NCI-H774 (cell line): ENCODE results near the gene QKI.
"Not testable (repeated sequence)": the region's sequence is repeated elsewhere in the genome, so short reads cannot be mapped to it uniquely, and the experiment has no call there.

Experiments
- DNase-seq: peaks from one replicate; lab custom pipeline; 2025; lab: John Stamatoyannopoulos, UW

Gene QKI

DNA sequence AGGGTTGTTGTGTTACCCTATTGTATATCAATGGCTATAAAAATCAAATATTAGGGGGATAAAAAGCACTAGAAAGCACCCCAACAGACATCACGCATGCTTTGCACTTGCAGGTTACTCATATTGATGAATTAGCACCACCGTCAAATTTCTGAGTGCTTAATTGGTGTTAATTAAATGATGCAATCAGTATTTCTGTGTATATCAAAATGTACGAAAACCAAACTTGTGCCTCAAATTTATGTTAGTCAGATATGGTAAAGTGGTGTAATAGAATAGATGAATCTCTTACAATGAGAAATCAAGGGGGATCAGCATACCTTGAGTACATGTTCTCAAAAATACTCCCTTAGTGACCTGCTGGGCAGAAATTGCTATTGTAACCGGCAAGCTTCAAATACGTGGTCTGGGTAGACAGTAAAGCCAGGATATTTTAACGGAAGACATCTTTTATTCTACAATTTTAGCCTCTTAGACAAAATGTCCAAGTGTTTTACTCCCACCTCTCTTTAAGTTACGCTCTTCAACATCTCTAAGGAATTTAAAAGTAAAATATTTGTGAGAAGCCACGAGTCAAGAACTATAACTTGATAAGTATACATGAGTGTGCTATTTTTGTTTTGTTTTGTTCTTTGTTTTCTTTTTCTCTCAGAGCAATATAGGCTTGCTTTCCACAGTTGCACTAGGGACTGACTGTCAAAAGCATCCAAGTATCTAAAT is 166.0 kb downstream of the QKI start:
- no peak for DNase-seq

DNA sequence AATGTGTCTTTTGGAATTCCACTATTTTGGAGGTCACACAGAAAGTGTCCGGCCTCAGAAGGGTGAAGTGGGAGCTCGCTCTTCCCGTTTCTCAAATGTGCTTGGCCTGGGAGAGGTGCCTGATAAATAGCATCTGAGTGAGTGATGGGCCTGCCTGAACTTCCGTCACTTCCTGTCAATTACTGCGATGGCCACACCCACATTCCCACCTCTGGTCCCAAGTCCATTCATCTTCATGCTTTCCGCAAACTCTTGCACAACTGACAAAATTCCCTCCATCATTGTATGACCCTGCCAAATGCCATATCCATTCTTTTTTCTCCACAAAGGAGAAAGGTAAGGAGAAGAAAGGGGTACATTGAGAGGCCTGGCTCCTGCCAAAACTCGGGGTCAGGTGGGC is 169.0 kb downstream of the QKI start:
- DNase-seq: no peak

DNA sequence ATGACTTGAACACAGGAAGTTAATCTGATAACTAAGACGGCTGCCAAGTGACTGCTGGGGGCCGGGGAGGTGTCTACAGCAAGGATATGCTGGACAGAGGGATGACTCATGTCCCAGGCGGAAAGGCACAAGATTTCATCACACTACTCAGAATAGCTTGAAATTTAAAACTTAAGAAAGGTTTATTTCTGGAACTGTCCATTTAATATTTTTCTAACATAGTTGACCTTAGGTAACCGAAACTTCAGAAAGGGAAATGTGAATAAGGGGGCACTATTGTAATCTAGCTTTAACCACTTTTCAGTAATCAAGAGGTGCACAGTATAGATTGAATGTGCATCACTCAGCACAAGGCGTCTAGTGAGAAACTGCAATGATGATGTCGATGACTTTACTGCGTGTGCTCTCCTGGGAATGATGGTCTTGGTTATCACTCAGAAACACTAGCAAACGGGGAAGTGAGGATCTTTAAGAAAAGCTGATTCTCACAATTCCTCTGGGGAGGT is 171.5 kb downstream of the QKI start:
- no peak for DNase-seq

DNA sequence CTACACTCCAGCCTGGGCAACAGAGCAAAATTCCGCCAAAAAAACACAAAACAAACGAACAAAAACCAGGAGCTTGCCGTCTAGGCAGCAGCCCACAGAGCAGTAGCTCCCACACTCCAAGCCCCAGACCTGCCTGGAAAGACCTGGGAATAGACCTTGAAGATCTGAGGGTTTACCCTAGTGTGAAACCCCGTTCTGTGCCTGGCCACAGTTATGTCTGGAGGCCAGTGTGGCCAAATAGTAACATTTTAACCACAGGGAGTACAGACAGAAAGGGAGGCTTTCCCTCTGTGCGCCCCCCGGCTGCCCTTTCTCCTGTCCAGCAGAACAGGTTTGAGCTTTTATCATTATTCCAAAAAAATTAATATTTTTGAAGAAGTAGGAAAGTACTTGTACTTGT is 172.4 kb downstream of the QKI start:
- DNase-seq: no peak

DNA sequence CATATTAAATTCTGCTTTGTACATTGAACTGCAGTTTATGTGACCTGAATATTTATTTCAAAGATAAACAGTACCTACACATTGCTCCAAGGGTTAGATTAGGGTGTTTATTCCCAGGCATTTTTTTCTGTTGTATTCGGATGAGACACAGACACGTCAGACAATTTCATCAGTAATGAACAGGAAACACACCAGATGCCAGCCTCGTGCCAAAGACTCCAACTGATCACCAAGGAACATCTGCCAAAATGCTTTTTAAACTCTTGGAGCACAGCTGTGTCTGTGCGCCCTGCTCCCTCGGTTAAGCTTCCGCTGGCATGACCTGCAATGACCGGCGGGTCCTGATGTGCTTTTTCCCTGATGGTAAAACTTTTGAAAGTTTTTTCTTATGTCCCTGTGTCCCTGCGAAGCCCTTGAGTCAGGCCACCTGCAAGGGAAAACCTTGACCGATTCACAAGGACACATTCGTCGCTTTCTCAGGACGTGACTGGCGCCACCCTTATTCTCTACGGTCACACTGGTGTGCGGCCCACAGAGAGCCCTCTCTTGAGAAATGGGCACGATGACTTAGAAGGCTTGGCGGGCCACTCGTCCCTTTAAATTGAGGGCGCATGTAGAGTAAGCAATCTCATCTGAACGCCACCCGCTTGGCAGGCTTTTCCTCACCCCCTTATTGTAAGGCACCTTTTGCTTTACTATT is 173.9 kb downstream of the QKI start:
- DNase-seq: no peak

DNA sequence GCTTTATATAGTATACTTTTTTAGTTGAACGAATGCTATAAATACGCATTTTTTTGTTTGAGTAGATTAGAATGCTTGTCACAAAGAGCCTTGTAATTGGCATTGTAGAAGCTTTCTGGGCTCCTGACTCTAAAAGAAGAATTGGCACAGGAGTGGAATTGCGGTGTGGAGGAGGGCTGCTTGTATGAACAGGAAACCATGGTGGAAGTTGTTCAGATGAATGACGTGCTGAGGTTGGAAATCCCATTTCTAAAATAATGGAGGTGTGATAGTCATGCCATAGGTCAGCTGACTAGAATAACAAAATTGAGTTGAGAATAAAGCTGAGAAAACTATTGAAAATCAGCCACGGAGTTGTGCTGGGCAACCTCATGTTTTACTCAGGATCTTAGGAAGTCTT is 174.9 kb downstream of the QKI start:
- no peak for DNase-seq

DNA sequence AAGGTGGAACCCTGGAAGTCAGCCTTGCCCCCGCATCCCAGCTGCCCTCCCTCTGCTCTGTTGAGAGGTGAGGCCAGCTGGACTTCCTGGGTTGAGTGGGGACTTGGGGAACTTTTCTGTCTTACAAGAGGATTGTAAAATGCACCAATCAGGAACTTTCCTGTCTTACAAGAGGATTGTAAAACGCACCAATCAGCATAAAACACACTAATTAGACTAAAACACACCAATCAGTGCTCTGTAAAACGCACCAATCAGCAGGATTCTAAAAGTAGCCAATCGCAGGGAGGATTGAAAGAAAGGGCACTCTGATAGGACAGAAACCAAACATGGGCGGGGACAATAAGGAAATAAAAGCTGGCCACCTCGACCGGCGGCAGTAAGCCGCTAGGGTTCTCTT is 175.6 kb downstream of the QKI start:
- not testable (repeated sequence) for DNase-seq

DNA sequence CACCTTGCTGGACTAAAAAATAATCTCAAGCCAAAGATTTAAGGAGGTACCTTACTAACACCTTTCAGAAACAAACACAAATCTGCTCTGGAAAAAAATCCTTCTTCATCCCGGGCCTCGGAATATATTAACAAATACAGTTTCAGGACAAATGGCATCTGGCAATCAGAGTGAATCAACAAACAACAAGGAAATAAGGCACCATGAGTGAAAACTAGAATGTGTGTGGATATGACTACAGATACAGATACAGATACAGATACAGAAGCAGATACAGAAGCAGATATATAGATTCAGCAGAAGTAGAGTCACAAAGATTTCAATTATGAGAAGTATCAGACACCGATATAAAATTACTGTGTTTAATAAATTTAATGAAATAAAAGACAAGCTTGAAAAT is 178.4 kb downstream of the QKI start:
- DNase-seq: no peak

DNA sequence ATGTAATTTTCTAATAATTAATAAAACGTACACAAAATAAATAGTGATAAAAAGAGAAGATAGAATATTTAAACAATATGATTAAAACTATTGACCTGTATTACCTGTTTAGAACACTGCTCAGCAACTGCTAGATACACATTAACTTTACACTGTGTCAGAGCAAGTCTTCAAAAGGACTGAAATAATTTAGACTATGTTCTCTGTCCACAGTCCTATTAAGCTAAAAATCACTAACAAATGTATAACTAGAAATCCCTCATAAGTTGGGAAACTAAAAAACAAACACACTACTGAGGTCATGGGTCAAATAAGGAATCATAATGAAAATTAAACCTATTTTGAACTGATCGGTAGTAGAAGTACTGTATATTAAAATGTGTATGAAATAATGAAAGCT is 181.7 kb downstream of the QKI start:
- no peak for DNase-seq

DNA sequence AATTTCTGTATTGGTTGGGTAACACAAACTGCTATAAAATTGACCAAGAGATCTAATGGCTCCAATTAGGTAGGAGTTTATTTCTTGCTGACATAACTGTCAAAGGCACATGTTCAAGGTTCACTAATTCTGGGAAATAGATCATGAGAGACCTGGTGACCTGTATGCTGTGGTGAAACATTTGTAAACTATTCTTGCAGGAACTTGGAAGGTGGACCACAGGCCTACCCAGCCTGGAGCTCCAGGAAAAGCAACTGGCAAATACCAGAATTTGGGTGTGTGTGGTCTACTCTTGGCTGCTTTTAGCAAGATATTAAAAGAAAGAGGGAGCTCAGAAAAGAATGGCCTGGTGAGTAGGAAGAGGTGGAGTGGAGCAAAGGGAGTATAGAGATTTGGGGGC is 184.6 kb downstream of the QKI start:
- DNase-seq: no peak

DNA sequence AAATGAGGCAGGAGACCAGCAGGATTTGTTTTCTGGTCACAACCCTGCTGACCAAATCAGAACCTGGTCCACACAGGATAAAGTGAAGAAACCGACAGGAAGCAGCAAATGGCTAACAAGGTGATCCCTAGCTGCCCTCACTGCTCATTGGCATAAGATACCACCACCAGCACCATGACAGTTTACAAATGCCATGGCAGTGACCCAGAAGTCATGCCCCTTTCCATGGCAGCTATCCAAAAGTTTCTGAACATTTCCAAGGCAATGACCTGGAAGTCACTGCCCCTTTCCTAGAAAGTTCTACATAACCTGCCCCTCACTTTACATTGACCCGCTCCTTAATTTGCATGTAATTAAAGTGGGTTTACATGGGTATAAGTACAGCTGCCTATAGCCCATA is 185.2 kb downstream of the QKI start:
- no peak for DNase-seq

DNA sequence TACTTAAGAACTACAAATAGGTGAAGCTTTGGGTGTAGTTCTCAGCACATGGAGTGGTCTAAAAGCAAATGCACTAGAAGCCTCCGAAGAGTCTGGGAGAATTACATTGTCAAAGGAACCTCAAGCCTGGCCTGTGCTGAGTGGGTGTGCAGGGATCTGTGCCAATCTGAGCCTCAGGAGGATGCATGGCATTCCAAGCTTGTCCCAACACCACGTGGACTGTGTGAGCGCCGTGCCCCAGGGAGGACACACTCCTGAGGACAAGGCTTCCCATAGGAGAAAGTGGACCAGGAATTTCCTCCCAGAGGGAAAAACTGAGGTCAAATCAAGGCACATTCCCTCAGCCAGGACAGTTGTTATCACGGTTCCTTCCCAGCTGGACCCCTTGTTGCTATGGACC is 185.8 kb downstream of the QKI start:
- DNase-seq: no peak

DNA sequence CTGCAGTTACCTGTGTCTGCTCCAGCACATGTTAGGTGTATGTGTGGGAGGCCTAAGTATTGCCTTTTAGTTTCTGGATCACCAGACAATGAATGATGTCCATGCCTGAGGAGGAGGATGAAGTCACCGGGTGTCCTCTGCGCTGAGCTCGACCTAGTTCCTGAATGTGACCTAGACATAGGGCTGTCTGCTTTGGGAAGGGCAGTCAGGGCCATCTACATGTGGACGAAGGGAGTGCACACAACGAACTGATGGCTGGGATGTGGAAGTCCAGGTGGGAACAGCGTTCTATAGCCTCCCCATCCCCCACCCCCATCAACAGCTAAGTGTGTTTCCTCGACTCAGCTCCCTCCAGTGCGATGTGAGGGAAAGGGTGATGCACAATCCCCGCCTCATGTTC is 186.3 kb downstream of the QKI start:
- DNase-seq: no peak

DNA sequence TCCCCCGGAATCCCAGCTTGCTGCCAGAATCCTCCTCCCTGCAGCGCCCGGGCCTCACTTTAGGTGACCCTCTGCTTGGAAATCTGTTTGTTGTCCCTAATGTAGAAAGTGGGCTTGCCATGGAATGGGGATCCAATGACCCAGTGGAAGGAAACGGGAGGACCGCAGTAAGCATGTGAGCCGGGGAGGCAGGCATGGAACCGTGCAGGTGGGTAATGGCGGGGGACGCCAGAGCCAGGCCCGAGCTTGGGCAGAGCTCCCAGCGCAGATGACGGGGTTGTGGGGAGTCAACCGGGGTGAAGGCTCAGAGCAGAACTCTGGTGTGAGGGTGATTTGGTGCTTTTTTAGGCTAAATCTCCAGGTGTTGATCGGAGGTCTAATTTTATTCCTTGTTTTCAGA is 188.3 kb downstream of the QKI start:
- no peak for DNase-seq

DNA sequence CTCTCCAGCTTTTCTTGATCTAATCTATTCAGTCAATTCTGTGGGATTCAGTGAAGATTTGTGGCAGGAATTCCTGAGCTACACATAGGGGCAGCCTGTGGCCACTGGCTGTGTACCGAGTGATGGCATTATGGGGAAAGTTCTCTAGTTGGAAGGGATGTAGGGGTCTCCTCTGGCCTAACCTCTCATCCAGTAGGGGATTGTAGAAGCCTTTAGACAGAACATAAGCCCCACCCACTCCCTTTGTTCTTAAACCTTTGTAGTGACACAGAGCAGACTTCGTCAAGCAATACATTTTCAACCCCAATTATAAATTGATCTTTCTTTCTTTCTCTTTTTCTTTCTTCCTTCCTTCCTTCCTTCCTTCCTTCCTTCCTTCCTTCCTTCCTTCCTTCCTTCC is 188.9 kb downstream of the QKI start:
- no peak for DNase-seq

DNA sequence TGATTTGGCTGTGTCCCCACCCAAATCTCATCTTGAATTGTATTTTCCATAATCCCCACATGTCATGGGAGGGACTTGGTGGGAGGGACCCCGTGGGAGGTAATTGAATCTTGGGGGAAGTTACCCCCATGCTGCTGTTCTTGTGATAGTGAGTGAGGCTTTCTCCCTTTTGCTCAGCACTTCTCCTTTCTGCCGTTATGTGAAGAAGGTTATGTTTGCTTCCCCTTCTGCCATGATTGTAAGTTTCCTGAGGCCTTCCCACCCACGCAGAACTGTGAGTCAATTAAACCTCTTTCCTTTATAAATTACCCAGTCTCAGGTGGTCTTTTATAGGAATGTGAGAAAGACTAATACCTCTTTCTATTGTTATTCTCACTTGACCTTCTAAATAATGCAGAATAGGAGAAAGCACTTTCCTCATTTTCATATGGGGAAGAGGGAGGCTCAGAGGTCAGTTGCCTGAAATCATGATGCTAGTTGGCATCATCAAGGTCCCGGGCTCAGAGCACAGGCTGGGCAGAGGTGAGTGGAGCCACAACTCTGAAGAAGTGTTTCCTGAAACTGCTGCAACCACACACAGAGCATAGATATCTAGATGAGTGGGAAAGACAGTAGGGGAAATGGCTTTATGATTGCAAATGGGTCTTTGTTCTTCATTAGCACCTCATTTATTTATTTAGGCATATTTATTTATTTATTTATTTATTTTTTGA is 191.0 kb downstream of the QKI start:
- DNase-seq: no peak

DNA sequence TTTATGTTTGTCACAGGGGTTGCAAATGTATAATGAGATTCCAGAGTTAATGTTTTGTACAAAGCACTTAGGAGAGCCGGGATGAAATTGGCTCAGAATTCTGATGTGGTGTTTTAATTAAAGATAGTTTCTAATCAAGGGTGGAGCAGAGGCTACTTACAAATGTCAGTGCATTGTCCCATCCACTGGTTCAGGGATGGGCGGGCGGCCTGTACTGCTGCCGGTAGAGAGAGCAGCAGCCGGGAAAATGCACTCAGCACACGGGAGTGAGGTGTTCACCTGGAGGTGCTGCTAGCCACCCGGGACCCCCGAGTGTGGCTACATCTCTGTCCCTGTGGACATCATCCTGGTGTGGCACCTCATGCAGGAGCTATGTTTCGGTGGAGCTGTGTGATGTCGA is 193.3 kb downstream of the QKI start:
- no peak for DNase-seq

DNA sequence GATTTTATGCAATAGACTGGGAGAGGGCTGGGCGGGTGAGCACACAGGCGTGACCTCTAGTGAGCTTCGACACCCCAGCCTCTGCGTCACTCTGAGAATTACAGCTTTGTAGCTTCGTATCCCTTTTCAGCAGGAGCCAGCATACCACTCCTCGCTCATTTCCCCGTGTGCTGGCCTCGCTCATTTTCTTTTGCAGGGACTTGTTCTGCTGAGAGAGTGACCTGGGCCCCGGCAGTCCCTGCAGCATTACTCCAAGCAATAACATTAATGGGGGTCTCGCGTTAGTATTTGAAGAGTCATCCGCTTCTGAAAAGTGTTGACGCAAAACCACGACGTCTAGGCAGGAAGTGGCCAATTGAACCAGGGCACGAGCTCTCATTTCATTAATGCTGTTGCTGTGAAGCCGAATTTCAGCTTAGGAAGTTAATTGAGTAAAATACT is 193.7 kb downstream of the QKI start:
- DNase-seq: no peak

DNA sequence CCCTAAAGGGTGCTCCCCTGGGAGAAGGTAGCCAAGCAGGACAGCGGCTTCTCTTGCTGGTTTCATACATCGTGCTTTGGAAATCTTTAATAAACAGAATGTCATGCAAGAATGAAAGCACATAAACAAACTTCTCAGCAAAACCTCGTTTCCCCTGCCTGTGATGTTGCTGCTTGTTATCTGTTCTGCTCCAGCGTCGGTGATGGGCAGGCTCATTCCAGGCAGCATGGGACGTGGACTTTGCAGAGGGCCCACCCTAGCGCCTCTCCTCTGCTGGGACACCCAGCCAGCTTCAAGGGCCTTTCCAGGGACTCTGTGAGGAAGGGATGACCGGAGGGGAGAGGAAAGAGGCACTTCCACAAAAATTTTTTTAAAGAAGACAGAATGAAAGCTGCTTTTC is 197.7 kb downstream of the QKI start:
- DNase-seq: no peak

DNA sequence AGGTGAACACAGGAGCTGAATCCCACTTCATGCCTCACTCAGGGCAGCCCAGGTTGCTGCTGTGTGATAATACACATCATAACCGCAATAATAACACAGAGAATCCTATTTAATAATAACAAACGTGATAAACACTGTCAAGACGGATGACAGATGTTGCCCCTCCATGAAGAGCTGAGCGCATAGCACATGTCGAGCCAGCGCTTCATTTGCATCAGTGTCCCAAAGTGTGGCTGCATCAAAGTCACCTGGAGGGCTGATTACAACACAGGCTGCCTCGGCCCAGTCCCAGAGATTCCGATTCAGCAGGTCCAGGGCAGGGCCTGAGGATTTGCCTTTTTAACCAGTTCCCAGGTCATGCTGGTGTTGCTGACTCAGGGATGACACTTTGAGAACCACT is 198.5 kb downstream of the QKI start:
- DNase-seq: no peak

DNA sequence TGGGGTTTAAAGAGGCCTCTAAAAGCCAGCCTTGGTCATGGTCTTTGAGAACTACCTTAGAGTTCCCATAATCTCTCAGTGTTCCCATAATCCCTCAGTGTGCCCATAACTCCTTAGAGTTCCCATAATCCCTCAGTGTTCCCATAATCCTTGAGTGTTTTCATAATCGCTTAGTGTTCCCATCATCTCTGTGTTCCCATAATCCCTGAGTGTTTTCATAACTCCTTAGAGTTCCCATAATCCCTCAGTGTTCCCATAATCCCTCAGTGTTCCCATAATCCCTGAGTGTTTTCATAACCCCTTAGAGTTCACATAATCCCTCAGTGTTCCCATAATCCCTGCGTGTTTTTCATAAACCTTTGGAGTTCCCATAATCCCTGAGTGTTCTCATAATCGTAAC is 199.2 kb downstream of the QKI start:
- no peak for DNase-seq

DNA sequence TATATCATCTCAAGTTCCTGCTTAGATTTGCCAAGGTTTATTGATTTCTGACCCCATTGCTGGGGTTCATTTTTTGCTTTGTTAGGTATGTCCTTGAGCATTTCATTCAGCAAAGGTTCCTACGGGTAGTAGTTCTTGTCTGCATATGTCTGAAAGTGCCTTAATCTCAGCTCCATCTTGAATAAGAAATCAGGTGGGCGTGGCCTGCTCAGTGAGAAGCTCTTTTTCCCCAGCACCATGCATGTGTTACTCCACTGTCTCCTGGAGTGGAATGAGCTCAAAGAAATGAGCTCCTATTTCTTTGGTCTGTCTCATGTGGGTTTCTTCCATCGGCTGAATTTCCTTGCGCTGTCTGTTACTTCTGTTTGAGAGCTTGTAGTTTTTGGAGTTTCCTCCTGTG is 201.9 kb downstream of the QKI start:
- DNase-seq: no peak

DNA sequence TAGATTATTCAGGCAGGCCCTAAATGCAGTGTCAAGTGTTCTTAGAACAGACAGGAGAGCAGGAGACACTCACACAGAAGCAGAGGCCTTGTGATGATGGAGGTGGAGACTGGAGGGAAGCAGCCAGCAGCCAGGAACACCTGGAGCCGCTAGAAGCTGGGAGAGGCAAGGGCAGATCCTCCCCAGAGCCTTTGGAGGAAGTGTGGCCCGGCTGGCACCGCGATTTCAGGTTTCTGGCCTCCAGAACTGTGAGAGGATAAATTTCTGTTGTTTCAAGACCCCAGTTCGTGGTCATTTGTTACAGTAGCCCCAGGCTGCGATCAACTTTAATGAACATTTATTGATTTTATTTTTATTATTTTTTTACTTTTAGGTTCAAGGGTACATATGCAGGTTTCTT is 203.0 kb downstream of the QKI start:
- no peak for DNase-seq
